ENCODE results near the gene MRPL1.

- no peak for TF ChIP-seq POLR2A (IDR thresholded peaks at IDR 0.05)
- no peak for TF ChIP-seq CTCF (IDR thresholded peaks at IDR 0.05)
These were observed 59.1 kb downstream of the MRPL1 start for GRCh38 chr4:77921701-77922100.
